HepG2 (cell line): ENCODE data around the gene ST3GAL4.

Experiments used
- EP300 ChIP-seq, 3 experiments: sonication (generic) in 1 of 3; formaldehyde crosslinking in 1 of 3; IDR thresholded peaks; 2 replicates each; pipeline versions ENCODE4 v1.5.1 to v1.6.1; 2011 to 2020; ENCODE audit warnings: low read depth in 2 of 3, low read length in 2 of 3, borderline replicate concordance in 1 of 3, improper control_type of control experiment in 1 of 3, mild to moderate bottlenecking in 1 of 3, missing genetic modification reagents in 1 of 3, moderate library complexity in 1 of 3
- MTF1 ChIP-seq: sonication (generic); formaldehyde crosslinking; IDR thresholded peaks from 2 replicates; pipeline ENCODE4 v1.5.0; 2020; ENCODE audit warnings: missing genetic modification reagents
- REXO4 ChIP-seq: sonication (generic); formaldehyde crosslinking; IDR thresholded peaks from 2 replicates; pipeline ENCODE4 v1.8.0; 2022; ENCODE audit warnings: missing genetic modification reagents, mild to moderate bottlenecking, borderline replicate concordance
- SETDB1 ChIP-seq: sonication (generic); formaldehyde crosslinking; IDR thresholded peaks from 2 replicates; pipeline ENCODE4 v1.5.1; 2020; ENCODE audit warnings: missing genetic modification reagents, mild to moderate bottlenecking, borderline replicate concordance
- SRF ChIP-seq: IDR thresholded peaks from 2 replicates; pipeline ENCODE4 v1.6.1; 2011; ENCODE audit warnings: mild to moderate bottlenecking, low read depth, low read length, moderate library complexity
- ZNF180 ChIP-seq: sonication (generic); formaldehyde crosslinking; IDR thresholded peaks from 2 replicates; pipeline ENCODE4 v1.4.0; 2020; ENCODE audit warnings: low read depth, missing genetic modification reagents, borderline replicate concordance
- TF ChIP-seq, protein P1 (sequence below), 2 experiments: sonication (generic) in 1 of 2; formaldehyde crosslinking in 1 of 2; IDR thresholded peaks; 2 replicates each; pipeline versions ENCODE4 v1.5.1 to v1.6.1; 2011 to 2020; ENCODE audit warnings: borderline replicate concordance in 1 of 2, low read depth in 1 of 2, low read length in 1 of 2, mild to moderate bottlenecking in 1 of 2, missing genetic modification reagents in 1 of 2, moderate library complexity in 1 of 2
- TF ChIP-seq, protein P2 (sequence below): sonication (generic); formaldehyde crosslinking; conservative IDR thresholded peaks from 2 replicates; pipeline ENCODE4 v1.8.1; 2023; ENCODE audit warnings: missing genetic modification reagents

DNA sequence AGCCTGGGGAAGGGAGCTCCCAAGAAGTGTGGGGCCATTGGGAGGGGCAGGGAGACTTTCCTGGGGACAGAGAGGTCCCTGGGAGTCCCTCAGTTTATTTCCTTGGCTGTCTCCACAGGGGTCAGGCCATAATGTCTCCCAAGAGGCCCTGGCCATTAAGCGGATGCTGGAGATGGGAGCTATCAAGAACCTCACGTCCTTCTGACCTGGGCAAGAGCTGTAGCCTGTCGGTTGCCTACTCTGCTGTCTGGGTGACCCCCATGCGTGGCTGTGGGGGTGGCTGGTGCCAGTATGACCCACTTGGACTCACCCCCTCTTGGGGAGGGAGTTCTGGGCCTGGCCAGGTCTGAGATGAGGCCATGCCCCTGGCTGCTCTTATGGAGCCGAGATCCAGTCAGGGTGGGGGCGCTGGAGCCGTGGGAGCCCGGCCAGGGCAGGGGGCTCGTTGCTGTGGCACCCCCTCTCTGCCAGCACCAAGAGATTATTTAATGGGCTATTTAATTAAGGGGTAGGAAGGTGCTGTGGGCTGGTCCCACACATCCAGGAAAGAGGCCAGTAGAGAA, 58.4 kb downstream of the ST3GAL4 start:
- TF ChIP-seq REXO4 (CRISPR knock-in tag) (no peak), SRF (no peak), SETDB1 (no peak), EP300 (IDR thresholded peaks at IDR 0.05; ENCODE audit: low read depth in 2 of 2, low read length in 2 of 2) (no peak), EP300 (CRISPR knock-in tag; IDR thresholded peaks at IDR 0.05; ENCODE audit: borderline replicate concordance) (no peak), MTF1 (CRISPR knock-in tag) (no peak), ZNF180 (no peak)
- TF ChIP-seq, protein P1, sequence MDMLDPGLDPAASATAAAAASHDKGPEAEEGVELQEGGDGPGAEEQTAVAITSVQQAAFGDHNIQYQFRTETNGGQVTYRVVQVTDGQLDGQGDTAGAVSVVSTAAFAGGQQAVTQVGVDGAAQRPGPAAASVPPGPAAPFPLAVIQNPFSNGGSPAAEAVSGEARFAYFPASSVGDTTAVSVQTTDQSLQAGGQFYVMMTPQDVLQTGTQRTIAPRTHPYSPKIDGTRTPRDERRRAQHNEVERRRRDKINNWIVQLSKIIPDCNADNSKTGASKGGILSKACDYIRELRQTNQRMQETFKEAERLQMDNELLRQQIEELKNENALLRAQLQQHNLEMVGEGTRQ (IDR thresholded peaks at IDR 0.05; ENCODE audit: low read depth, low read length), result no peak
- TF ChIP-seq, protein P1 (CRISPR knock-in tag; IDR thresholded peaks at IDR 0.05; ENCODE audit: borderline replicate concordance), result no peak
- TF ChIP-seq, protein P2, sequence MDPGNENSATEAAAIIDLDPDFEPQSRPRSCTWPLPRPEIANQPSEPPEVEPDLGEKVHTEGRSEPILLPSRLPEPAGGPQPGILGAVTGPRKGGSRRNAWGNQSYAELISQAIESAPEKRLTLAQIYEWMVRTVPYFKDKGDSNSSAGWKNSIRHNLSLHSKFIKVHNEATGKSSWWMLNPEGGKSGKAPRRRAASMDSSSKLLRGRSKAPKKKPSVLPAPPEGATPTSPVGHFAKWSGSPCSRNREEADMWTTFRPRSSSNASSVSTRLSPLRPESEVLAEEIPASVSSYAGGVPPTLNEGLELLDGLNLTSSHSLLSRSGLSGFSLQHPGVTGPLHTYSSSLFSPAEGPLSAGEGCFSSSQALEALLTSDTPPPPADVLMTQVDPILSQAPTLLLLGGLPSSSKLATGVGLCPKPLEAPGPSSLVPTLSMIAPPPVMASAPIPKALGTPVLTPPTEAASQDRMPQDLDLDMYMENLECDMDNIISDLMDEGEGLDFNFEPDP (CRISPR knock-in tag), result no peak
